Esophagus muscularis mucosa (tissue), 4 donors: ENCODE data around the gene SKIDA1. TPM values are rescaled to one million over a fixed set of nuclear protein-coding genes. Genes with fewer than 3 reads are reported as not detected.

ENCODE experiments used
- DNase-seq: peaks from one replicate; pipeline ENCODE4 v3.0.0-alpha.2; 2017; ENCODE audit errors: extremely low spot score
- H3K27ac ChIP-seq, 4 donors: fragments of 200-600 bp; sonication (generic); replicated peaks in 1 of 4; 1 replicate in 3 of 4; 2 replicates in 1 of 4; pipeline ENCODE4 v1.5.1; 2016 to 2019; ENCODE audit warnings: mild to moderate bottlenecking in 1 of 4
- H3K27me3 ChIP-seq, 4 donors: fragments of 200-600 bp; sonication (generic); one replicate each; pipeline versions ENCODE4 v1.5.1 to v1.6.0; 2016 to 2019
- H3K36me3 ChIP-seq, 4 donors: fragments of 200-600 bp; sonication (generic); one replicate each; pipeline ENCODE4 v1.5.1; 2016 to 2019
- H3K4me1 ChIP-seq, 4 donors: fragments of 200-600 bp; sonication (generic); one replicate each; pipeline ENCODE4 v1.5.1; 2016 to 2019
- H3K4me3 ChIP-seq, 4 donors: fragments of 200-600 bp; sonication (generic); 1 replicate in 2 of 4; 2 replicates in 2 of 4; pipeline ENCODE4 v1.5.1; 2016 to 2019; ENCODE audit warnings: mild to moderate bottlenecking in 4 of 4, moderate library complexity in 1 of 4
- H3K9me3 ChIP-seq, 4 donors: fragments of 200-600 bp; sonication (generic); 1 replicate in 3 of 4; 2 replicates in 1 of 4; pipeline ENCODE4 v1.5.1; 2016 to 2019
- EP300 ChIP-seq: sonication (generic); formaldehyde crosslinking; IDR thresholded peaks from one replicate; pipeline ENCODE4 v1.6.1; 2017; ENCODE audit warnings: antibody characterized with exemption
- POLR2A ChIP-seq: fragments of 450-650 bp; IDR thresholded peaks from one replicate; pipeline ENCODE4 v1.6.1; 2017; ENCODE audit warnings: antibody characterized with exemption, moderate library complexity, mild to moderate bottlenecking, low read depth
- POLR2AphosphoS5 ChIP-seq, 2 donors: sonication (generic); formaldehyde crosslinking; IDR thresholded peaks; one replicate each; pipeline ENCODE4 v1.6.1; 2017; ENCODE audit warnings: antibody characterized with exemption in 2 of 2
- WGBS: methylation state at CpG from one replicate; pipeline ENCODE4 v1.1.5; 2018; 5-methylcytosine and 5-hydroxymethylcytosine counted together
- intact Hi-C: fragments of 100-400 bp; cut with DNase I; formaldehyde crosslinking; loops from one replicate; pipeline ENCODE4 v1.15.1; 2023
- total RNA-seq, 4 donors: library from RNA; depleted of rRNA; stranded (reverse); fragments of >200 nt; gene quantifications; one replicate each; pipeline versions ENCODE4 v1.1.0 to v1.2.1, GENCODE V29; 2016
- TF ChIP-seq, protein P1 (sequence below), 3 experiments: fragments of 200-600 bp in 2 of 3; fragments of 450-650 bp in 1 of 3; sonication (generic) in 2 of 3; IDR thresholded peaks; one replicate each; pipeline ENCODE4 v1.5.1; 2017 to 2019; ENCODE audit warnings: antibody characterized with exemption in 3 of 3, mild to moderate bottlenecking in 2 of 3, moderate library complexity in 1 of 3

The SKIDA1 gene
- total RNA-seq, 4 donors from 2014 or later, result 0.50 to 2.9 (median 1.2) TPM

DNA sequence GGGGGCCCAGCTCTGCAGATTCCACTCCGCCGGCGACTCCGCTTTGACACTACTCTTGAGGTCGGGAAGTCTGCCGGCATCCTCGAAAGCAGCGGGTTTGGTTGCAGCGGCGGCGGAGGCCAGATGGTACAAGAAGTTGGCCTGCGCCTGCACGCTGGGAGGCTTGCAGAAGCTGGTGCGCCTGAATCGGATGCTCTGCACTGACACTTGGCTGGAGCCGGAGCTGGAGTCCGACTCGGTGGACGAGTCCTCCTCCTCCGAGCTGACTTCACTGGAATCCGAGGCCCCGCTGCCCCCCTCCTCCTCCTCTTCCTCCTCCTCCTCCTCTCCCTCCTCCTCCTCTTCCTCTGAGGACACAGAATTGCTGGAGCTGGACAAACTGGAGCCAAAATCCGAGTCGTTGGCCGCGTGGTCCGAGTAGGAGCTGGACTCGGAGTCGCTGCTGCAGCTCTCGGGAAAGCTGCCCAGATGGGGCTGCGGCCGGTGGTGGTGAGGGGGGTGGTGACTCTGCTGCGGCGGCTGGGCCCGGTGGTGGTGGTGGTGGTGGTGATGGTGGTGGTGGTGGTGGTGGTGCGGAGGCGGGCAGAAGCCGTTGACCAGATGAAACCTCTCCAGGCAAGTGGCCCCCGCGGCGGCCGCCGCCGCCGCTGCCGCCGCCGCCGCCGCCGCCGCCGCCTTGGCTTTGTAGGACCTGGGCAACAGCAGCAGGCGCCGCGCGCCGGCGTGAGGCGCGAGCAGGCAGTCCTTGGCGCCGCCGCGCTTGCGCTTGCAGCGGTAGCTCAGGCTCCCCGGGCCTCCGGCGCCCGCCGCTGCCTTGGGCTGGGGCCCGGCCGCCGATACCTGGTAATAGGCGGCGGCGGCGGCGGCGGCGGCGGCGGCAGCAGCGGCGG is 9.0 kb downstream of the SKIDA1 start:
- Histone ChIP-seq H3K36me3 (no peaks in the 10 kb centered on the region), H3K9me3 (no peaks in the 10 kb centered on the region), H3K27me3 (no peaks in the 10 kb centered on the region), H3K27ac (peak overlapping the region; percentile 79 to 88 (median 84)), H3K4me3 (peak overlapping the region; percentile 57 to 71 (median 69)), H3K4me1 (peaks cover 9 to 67% (median 63%) of the 10 kb centered on the region in 4 donors)
- WGBS, result 0% methylated on average over 19 of the region's 86 CpGs
- TF ChIP-seq POLR2AphosphoS5 (IDR thresholded peaks at IDR 0.05), result peak in 1 of 2 donors; percentile 15
- TF ChIP-seq, protein P1, sequence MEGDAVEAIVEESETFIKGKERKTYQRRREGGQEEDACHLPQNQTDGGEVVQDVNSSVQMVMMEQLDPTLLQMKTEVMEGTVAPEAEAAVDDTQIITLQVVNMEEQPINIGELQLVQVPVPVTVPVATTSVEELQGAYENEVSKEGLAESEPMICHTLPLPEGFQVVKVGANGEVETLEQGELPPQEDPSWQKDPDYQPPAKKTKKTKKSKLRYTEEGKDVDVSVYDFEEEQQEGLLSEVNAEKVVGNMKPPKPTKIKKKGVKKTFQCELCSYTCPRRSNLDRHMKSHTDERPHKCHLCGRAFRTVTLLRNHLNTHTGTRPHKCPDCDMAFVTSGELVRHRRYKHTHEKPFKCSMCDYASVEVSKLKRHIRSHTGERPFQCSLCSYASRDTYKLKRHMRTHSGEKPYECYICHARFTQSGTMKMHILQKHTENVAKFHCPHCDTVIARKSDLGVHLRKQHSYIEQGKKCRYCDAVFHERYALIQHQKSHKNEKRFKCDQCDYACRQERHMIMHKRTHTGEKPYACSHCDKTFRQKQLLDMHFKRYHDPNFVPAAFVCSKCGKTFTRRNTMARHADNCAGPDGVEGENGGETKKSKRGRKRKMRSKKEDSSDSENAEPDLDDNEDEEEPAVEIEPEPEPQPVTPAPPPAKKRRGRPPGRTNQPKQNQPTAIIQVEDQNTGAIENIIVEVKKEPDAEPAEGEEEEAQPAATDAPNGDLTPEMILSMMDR (IDR thresholded peaks at IDR 0.05), result no peak
- DNase-seq, result no peak
- intact Hi-C loops, result no loop called here

DNA sequence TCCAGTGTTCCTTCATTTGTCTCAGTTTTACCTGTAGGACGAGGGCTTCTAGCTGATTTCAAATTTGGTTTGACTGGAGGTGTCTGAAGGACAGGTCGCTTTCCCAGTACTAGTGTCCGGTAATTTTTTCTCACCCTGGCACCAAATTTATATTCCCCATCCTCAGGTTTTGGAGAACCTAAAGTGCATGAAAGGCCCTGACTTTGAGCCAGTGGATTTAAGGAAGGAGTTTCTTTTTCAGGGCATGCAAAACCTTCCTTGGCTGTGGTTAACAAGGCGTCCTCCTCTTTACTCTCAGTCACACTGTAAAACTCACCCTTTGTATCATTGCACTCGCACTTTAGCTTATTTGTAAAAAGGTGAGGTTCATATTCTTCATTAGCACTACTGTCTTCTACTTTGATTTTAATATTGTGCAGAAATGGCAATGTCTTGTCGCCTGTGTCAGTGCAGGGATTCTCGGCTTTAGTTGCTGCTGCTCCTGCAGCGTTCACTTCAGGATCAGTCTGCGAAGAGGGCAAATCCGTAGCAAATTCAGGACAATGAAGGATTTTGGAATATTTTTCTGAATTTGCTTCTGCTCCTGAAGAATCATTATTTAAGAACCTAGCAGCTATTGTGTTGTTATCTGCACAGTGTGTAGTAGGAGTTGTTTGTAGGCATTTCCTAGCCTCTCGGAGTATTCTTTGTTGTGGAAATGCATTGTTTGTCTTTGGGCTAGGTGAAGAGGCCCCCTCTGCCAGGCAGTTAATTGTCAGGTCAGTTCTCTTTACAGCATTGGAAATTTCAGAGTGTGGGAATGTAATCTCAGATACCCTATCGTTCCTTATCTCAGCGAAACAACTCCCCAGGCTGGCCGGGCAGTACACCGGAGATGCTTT is 9.9 kb downstream of the SKIDA1 start:
- no peak for TF ChIP-seq POLR2A
- TF ChIP-seq POLR2AphosphoS5 (IDR thresholded peaks at IDR 0.05), result no peak
- TF ChIP-seq, protein P1 (IDR thresholded peaks at IDR 0.05), result no peak
- TF ChIP-seq EP300, result no peak
- H3K9me3 ChIP-seq, result no peaks in the 10 kb centered on the region
- peak overlapping the region; percentile 57 to 71 (median 69) for H3K4me3 ChIP-seq
- peaks cover 14 to 62% (median 61%) of the 10 kb centered on the region in 4 donors for H3K4me1 ChIP-seq
- 37% methylated on average over 15 of the region's 15 CpGs for WGBS
- DNase-seq, result no peak
- intact Hi-C loops, result no loop called here
- H3K36me3 ChIP-seq, result no peaks in the 10 kb centered on the region
- H3K27ac ChIP-seq, result peak overlapping the region; percentile 79 to 88 (median 84)
- no peaks in the 10 kb centered on the region for H3K27me3 ChIP-seq

DNA sequence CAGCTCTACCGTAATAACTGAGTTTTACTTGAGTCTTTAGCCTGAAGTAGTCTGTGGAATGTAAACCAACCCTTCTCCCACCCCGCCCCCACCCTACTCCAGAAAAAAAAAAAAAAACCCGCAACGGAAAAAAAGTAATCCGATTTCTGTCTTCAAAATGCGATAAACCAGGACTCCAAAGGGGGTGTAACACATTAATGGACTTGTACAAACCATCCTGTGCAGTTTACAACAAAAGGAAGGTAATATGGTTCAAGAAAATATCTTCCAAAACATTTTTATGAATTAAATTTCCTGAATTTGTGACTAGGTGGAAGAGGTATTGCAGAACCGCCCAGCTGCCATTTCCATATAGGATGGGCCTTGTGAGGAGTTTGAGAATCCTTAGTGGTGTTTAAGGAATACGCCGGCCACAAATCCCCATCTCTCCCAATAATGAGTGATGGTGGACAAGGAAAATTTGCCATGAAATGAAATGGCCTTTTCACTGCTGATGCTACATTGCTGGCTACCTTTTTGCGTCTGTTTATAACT is 10.6 kb downstream of the SKIDA1 start:
- no peaks in the 10 kb centered on the region for H3K9me3 ChIP-seq
- no peaks in the 10 kb centered on the region for H3K27me3 ChIP-seq
- intact Hi-C loops, result no loop called here
- WGBS, result 50% methylated on average over 10 of the region's 10 CpGs
- TF ChIP-seq POLR2AphosphoS5 (IDR thresholded peaks at IDR 0.05) (no peak), EP300 (no peak), POLR2A (no peak)
- TF ChIP-seq, protein P1 (IDR thresholded peaks at IDR 0.05), result no peak
- H3K36me3 ChIP-seq, result no peaks in the 10 kb centered on the region
- peak overlapping the region; percentile 54 to 88 (median 84) for H3K27ac ChIP-seq
- H3K4me3 ChIP-seq, result peak overlapping the region; percentile 17 to 71 (median 62)
- DNase-seq, result no peak
- peaks cover 14 to 64% (median 64%) of the 10 kb centered on the region in 4 donors for H3K4me1 ChIP-seq

- DNase-seq, result no peak
- TF ChIP-seq EP300 (no peak), POLR2AphosphoS5 (IDR thresholded peaks at IDR 0.05) (no peak), POLR2A (no peak)
- TF ChIP-seq, protein P1 (IDR thresholded peaks at IDR 0.05), result no peak
- H3K27me3 ChIP-seq, result no peaks in the 10 kb centered on the region
- H3K27ac ChIP-seq, result peak overlapping the region in 3 of 4 donors; percentile 83 to 88 (median 84)
- WGBS, result 61% methylated on average over 6 of the region's 6 CpGs
- peaks cover 14 to 62% (median 60%) of the 10 kb centered on the region in 4 donors for H3K4me1 ChIP-seq
- H3K4me3 ChIP-seq, result peak overlapping the region; percentile 17 to 71 (median 62)
- H3K9me3 ChIP-seq, result no peaks in the 10 kb centered on the region
- H3K36me3 ChIP-seq, result no peaks in the 10 kb centered on the region
- intact Hi-C loops, result no loop called here
Measured at GRCh38 chr10:21514129-21514817, 11.2 kb downstream of the SKIDA1 start.
